Parathyroid adenoma (tissue), 2 donors: ENCODE measurements around the gene GPR156.

Experiments used
- H2AFZ ChIP-seq: fragments of 300-600 bp; sonication (generic); one replicate; pipeline ENCODE4 v1.7.0; 2017; ENCODE audit warnings: antibody characterized with exemption, mild to moderate bottlenecking
- H3K27ac ChIP-seq: fragments of 300-600 bp; sonication (generic); one replicate; pipeline ENCODE4 v1.7.0; 2017
- H3K27me3 ChIP-seq: fragments of 300-600 bp; sonication (generic); one replicate; pipeline ENCODE4 v1.7.0; 2017; ENCODE audit warnings: low read length; ENCODE audit not compliant: control insufficient read depth, insufficient read depth
- H3K36me3 ChIP-seq: fragments of 300-600 bp; sonication (generic); one replicate; pipeline ENCODE4 v1.7.0; 2017; ENCODE audit warnings: low read length; ENCODE audit not compliant: control insufficient read depth, insufficient read depth
- H3K4me1 ChIP-seq: fragments of 300-600 bp; sonication (generic); one replicate; pipeline ENCODE4 v1.7.0; 2017; ENCODE audit warnings: control low read depth
- H3K4me2 ChIP-seq: fragments of 300-600 bp; sonication (generic); one replicate; pipeline ENCODE4 v1.7.0; 2017; ENCODE audit warnings: low read length
- H3K4me3 ChIP-seq: fragments of 300-600 bp; sonication (generic); one replicate; pipeline ENCODE4 v1.7.0; 2017; ENCODE audit warnings: low read depth, low read length
- H3K79me2 ChIP-seq: fragments of 300-600 bp; sonication (generic); one replicate; pipeline ENCODE4 v1.7.0; 2017; ENCODE audit warnings: control low read depth
- H3K9ac ChIP-seq: fragments of 300-600 bp; sonication (generic); one replicate; pipeline ENCODE4 v1.7.0; 2017; ENCODE audit warnings: mild to moderate bottlenecking
- H3K9me3 ChIP-seq: fragments of 300-600 bp; sonication (generic); one replicate; pipeline ENCODE4 v1.7.0; 2017; ENCODE audit warnings: low read length; ENCODE audit not compliant: control insufficient read depth
- TF ChIP-seq, protein P1 (sequence below): fragments of 300-600 bp; sonication (generic); IDR thresholded peaks from one replicate; pipeline ENCODE4 v1.7.0; 2017; ENCODE audit warnings: antibody characterized with exemption, mild to moderate bottlenecking
- donor health status: primary hyperparathyroidism.

The GPR156 gene

DNA sequence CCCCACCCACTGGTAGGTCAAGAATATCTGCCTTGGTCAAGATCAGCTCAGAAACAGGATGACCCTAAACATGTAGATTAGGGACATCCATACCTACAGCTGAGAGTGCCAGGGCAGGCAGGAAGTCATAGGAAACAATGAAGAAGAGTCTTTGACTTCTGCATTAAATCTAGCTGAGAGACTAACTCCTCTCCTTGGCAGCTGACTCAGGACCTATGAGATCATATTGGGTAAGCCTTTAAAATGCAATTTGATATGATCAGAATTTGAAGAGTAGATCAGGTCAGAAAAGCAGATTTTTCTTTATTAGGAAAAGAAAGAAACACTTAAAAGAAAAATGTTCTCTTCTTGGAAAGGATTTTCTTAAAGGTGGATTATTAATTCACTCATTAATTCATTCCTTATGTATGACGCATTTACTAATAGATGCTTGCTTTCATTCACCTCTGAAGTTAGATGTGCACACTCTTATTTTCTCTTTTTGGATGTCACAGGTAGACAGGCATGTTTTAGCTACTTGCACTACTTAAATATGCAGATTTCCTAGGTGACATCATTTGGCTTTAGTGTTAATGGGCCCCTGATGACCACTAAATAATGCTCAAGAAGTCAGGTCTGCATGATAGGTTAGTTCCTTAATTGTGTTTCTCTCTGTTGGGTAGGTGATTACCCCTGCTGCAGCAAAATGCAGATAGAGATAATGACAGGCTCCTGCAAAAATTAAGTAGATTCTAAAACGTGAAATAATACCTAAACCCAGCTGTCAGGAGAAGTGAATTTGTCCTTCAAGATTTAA lies 155.1 kb downstream of the GPR156 start:
- no peaks in the 10 kb centered on the region for H3K9me3 ChIP-seq
- H3K27me3 ChIP-seq, result no peaks in the 10 kb centered on the region
- H3K4me3 ChIP-seq, result no peak overlapping the region
- no peaks in the 10 kb centered on the region for H3K79me2 ChIP-seq
- H3K4me2 ChIP-seq, result no peak overlapping the region
- H2AFZ ChIP-seq, result no peak overlapping the region
- TF ChIP-seq, protein P1, sequence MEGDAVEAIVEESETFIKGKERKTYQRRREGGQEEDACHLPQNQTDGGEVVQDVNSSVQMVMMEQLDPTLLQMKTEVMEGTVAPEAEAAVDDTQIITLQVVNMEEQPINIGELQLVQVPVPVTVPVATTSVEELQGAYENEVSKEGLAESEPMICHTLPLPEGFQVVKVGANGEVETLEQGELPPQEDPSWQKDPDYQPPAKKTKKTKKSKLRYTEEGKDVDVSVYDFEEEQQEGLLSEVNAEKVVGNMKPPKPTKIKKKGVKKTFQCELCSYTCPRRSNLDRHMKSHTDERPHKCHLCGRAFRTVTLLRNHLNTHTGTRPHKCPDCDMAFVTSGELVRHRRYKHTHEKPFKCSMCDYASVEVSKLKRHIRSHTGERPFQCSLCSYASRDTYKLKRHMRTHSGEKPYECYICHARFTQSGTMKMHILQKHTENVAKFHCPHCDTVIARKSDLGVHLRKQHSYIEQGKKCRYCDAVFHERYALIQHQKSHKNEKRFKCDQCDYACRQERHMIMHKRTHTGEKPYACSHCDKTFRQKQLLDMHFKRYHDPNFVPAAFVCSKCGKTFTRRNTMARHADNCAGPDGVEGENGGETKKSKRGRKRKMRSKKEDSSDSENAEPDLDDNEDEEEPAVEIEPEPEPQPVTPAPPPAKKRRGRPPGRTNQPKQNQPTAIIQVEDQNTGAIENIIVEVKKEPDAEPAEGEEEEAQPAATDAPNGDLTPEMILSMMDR, result no peak
- H3K9ac ChIP-seq, result no peak overlapping the region
- H3K4me1 ChIP-seq, result no peaks in the 10 kb centered on the region
- H3K36me3 ChIP-seq, result no peaks in the 10 kb centered on the region
- no peak overlapping the region for H3K27ac ChIP-seq

DNA sequence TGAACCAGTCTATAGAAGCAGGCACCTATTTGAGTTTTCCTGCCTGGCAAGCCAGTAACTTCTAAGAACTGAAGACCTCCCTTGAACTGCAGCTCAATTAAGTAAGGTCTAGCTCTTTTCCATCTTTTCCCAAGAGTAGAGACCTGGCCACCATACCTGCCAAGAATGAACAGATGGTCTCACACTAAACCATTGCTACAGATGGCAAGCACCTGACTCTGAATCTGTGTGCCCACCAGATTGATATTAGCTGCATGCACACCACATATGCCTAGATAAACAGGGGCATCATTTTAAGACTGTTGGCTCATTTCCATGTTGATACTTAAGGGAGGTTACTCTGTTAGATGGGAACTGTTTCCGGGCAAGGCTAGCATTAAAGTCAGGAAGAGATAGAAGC lies 156.0 kb downstream of the GPR156 start:
- Histone ChIP-seq H3K4me1 (no peaks in the 10 kb centered on the region), H3K79me2 (no peaks in the 10 kb centered on the region), H3K27ac (no peak overlapping the region), H3K4me3 (no peak overlapping the region), H3K9me3 (no peaks in the 10 kb centered on the region), H3K36me3 (no peaks in the 10 kb centered on the region), H3K27me3 (no peaks in the 10 kb centered on the region), H3K4me2 (no peak overlapping the region), H2AFZ (no peak overlapping the region), H3K9ac (no peak overlapping the region)
- TF ChIP-seq, protein P1, result no peak

GRCh38 chr3:120125992-120126391 lies 159.0 kb downstream of the GPR156 start:
- no peaks in the 10 kb centered on the region for H3K4me1 ChIP-seq
- no peaks in the 10 kb centered on the region for H3K79me2 ChIP-seq
- H3K4me3 ChIP-seq, result no peak overlapping the region
- no peak overlapping the region for H3K4me2 ChIP-seq
- no peak overlapping the region for H3K9ac ChIP-seq
- no peaks in the 10 kb centered on the region for H3K36me3 ChIP-seq
- TF ChIP-seq, protein P1, result no peak
- H3K27me3 ChIP-seq, result no peaks in the 10 kb centered on the region
- H2AFZ ChIP-seq, result no peak overlapping the region
- no peaks in the 10 kb centered on the region for H3K9me3 ChIP-seq
- H3K27ac ChIP-seq, result no peak overlapping the region

- TF ChIP-seq, protein P1, result no peak
- H3K27me3 ChIP-seq, result no peaks in the 10 kb centered on the region
- H3K4me3 ChIP-seq, result no peak overlapping the region
- H3K79me2 ChIP-seq, result no peaks in the 10 kb centered on the region
- no peaks in the 10 kb centered on the region for H3K4me1 ChIP-seq
- H3K27ac ChIP-seq, result no peak overlapping the region
- H3K36me3 ChIP-seq, result no peaks in the 10 kb centered on the region
- H3K9ac ChIP-seq, result no peak overlapping the region
- H2AFZ ChIP-seq, result no peak overlapping the region
- no peaks in the 10 kb centered on the region for H3K9me3 ChIP-seq
- H3K4me2 ChIP-seq, result no peak overlapping the region
Observed at GRCh38 chr3:120119846-120120510, 165.0 kb downstream of the GPR156 start.
